Measurements from ENCODE around the gene CMTM8. TPM values are rescaled to one million over a fixed set of nuclear protein-coding genes. Genes with fewer than 3 reads are reported as not detected.
"Not testable (repeated sequence)": the region's sequence is repeated elsewhere in the genome, so short reads cannot be mapped to it uniquely, and the experiment has no call there.

The CMTM8 gene
- polyA plus RNA-seq, 12 donors, result 1.9 to 4.0 (median 2.4) TPM; not detected in 2

DNA sequence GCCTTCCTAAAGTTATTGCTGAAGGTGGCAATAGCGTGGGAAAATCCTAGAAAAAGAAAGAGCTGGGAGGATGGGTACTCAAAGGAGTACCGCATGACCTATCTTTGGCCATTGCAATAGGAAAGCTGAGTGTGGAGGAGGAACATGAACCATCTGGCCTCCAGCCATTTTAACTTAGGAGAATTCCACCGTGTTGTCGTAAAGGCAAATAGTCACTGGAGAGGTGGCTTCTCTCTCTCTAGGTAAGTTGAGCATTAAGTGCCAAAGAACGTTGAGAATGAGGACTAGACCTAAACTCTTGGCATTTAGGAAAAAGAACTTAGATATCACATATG is 137.1 kb downstream of the CMTM8 start:
- DNase-seq, result no peak

DNA sequence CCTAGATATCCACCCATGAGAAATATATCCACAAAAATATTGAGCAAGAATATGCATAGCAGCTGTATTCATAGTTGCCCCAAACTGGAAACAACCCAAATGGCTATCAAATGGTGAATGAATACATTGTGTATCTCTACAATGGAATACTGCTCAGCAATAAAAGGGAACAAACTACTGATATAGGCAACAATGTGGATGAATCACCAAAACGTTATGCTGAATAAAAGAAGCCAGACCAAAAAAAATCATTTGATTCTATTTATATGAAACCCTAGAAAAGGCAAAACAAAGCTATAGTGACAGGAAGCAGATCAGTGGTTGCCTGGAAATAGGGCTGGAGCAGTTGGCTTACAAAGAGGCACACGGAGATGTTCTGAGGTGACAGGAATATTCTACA is 137.6 kb downstream of the CMTM8 start:
- DNase-seq, result no peak

GRCh38 chr3:32379831-32380500 is 141.5 kb downstream of the CMTM8 start:
- no peak for DNase-seq

DNA sequence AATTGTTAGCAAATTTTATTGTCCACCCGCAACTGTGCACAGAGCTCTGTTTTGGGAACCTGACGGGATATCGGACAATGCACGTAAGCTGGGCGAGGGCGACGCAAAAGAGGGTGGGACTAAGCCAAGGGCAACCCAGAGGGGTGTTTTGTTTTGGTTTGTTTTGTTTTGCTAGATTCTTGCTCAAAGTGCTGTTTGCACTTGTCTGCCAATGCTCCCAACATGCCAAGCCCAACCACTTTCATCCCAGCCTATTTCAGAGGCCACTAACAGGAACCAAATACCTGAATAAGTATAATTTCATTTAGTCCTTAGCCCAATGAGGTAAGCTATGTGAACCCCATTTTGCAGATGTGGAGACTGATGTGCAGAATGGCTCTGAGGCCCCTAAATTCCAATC is 143.4 kb downstream of the CMTM8 start:
- DNase-seq, result no peak

DNA sequence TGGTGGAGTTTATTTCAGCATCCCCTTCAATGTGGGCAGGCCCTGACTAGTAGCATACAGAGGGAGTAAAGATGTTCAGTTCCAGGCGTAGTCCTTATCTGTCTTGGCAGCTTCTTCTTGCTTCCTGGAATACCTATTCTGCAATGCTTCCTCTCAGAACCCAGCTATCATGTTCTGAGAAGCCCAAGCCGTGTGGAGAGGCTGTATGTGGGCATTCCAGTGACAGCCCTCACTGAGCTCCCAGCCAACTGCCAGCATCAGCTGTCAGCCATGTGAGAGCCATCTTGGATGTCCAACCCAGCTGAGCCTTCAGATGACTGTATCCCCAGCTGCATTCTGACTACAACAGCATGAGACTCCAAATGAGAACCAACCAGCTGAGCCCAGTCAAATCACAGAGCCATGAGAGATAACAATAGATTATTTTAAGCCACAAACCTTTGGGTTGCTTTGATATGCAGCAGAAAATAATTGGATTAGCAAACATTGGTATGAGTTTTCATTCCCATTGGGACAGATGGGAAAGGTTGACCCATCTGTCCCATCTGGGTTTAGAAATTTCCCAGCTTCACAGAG is 144.7 kb downstream of the CMTM8 start:
- no peak for DNase-seq

DNA sequence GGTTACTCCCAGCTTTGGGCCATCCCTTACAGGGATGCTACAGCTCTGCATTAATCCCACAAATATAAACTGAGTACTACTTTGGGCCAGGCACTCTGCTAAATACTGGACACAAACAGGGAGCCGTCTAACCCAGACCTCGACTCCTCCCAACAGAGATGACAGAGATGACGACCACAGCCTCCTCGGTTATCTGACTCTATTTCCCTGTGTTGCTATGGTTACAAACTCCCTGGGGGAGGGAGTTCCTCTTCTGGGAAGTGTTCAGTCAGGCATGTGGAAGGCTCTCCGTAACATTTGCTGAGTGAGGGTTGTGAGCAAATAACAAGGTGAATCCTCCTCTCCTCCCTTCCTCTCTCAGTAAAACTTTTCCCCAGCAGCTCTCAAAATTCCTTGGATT is 146.5 kb downstream of the CMTM8 start:
- peak; percentile 51 for DNase-seq

GRCh38 chr3:32387512-32387911 is 149.0 kb downstream of the CMTM8 start:
- DNase-seq, result no peak

DNA sequence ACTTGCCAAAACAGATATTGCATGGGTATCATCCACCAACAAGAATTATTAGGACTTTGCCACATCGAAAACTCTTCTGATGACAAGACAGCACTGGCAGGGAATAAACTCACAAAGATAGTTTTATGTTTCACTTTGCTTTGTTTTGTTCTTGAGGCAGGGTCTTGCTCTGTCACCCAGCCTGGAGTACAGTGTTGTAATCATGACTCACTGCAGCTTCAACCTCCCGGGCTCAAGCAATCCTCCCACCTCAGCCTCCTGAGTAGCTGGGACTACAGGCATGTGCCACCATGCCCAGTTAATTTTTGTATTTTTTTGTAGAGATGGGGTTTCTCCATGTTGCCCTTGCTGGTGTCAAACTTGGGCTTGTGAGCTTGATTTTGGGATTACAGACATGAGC is 151.1 kb downstream of the CMTM8 start:
- DNase-seq, result not testable (repeated sequence)

- DNase-seq, result peak; percentile 49
Measured at GRCh38 chr3:32391643-32392535, 153.4 kb downstream of the CMTM8 start, which contains the start of gene CMTM7. Gene CMTM7 (plus strand): TSS chr3:32391853. CDS start chr3:32391907, 54 bp downstream.

- peak; percentile 40 for DNase-seq
Measured at GRCh38 chr3:32392536-32393302, 154.2 kb downstream of the CMTM8 start.

GRCh38 chr3:32395496-32395895 is 157.0 kb downstream of the CMTM8 start:
- DNase-seq, result no peak

GRCh38 chr3:32397941-32398340 is 159.5 kb downstream of the CMTM8 start:
- no peak for DNase-seq

GRCh38 chr3:32398531-32398930 is 160.1 kb downstream of the CMTM8 start:
- DNase-seq, result no peak

GRCh38 chr3:32399030-32399620 is 160.6 kb downstream of the CMTM8 start:
- DNase-seq, result peak; percentile 41

GRCh38 chr3:32401126-32401525 is 162.6 kb downstream of the CMTM8 start:
- no peak for DNase-seq

DNA sequence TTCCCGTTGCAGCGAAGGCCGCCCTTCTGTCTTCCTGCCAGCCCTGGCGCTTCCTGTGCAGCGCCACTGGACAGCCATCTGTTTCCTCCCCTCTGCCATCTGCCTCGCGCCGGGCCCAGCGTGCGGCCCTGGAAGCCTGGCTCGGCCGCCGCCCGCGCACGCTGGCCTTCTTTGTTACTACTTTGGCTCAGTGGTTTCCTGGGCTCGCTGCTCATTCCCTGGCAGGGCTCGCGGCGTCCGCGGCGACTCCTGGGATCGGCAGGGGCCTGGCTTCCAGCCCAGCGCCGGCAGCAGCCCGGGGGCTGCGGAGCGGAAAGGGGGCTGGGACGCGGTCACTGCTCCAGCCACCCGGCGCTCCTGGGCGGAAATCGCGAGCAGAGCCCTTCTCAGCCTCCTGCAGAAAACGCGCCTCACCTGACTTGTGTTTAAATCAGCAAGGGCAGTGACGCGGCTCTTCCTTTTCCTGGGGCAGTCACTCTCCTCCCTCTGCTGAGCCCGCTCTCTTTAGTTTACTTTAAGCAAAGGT is 163.1 kb downstream of the CMTM8 start:
- DNase-seq, result peak; percentile 63

- DNase-seq, result no peak
Measured at GRCh38 chr3:32403663-32404062, 165.2 kb downstream of the CMTM8 start.

GRCh38 chr3:32404714-32405113 is 166.2 kb downstream of the CMTM8 start:
- DNase-seq, result no peak

DNA sequence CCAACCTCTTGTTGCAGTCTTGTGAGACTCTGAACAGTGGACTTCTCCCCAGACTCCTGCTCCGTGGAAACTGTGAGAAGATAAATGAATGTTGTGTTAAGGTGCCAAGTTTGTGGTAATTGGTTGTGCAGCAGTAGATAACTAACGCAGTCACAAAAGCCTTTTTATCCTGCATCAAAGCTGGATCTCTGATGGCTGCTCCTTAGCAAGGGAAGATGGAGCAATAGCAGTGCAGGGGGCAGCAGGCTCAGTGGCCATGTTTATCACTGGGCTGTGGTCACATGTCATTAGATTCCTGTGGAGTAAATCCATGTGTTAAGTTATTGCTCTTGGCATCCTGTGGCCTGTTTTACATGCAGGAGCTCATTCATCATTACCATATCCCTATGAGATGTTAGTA is 166.7 kb downstream of the CMTM8 start:
- DNase-seq, result no peak

- DNase-seq, result no peak
Measured at GRCh38 chr3:32405711-32406323, 167.3 kb downstream of the CMTM8 start.

Data from muscle of arm (tissue), 12 donors.